Neural progenitor cell (in vitro differentiated cells): ENCODE data around the gene COL13A1. TPM values are rescaled to one million over a fixed set of nuclear protein-coding genes. Genes with fewer than 3 reads are reported as not detected.

ENCODE experiments used
- DNase-seq: peaks from one replicate; pipeline ENCODE4 v3.0.0-alpha.2; 2016; ENCODE audit warnings: low spot score
- H2AFZ ChIP-seq: fragments of 200-600 bp; sonication (generic); replicated peaks from 2 replicates; pipeline ENCODE4 v1.6.1; 2016; ENCODE audit warnings: antibody characterized with exemption
- H3F3A ChIP-seq: fragments of 200-600 bp; sonication (generic); 2 replicates; pipeline ENCODE4 v1.6.1; 2016; ENCODE audit warnings: antibody characterized with exemption, low read depth
- H3K27ac ChIP-seq: fragments of 200-600 bp; sonication (generic); 2 replicates; pipeline ENCODE4 v1.5.1; 2016; ENCODE audit warnings: mild to moderate bottlenecking
- H3K27me3 ChIP-seq: fragments of 200-600 bp; sonication (generic); 2 replicates; pipeline ENCODE4 v1.6.1; 2016; ENCODE audit warnings: mild to moderate bottlenecking, moderate library complexity
- H3K36me3 ChIP-seq: fragments of 200-600 bp; sonication (generic); 2 replicates; pipeline ENCODE4 v1.5.1; 2016
- H3K4me1 ChIP-seq: fragments of 200-600 bp; sonication (generic); 2 replicates; pipeline ENCODE4 v1.6.1; 2016; ENCODE audit warnings: mixed run types
- H3K4me2 ChIP-seq: fragments of 200-600 bp; sonication (generic); 2 replicates; pipeline ENCODE4 v1.6.1; 2016
- H3K4me3 ChIP-seq: fragments of 200-600 bp; sonication (generic); 2 replicates; pipeline ENCODE4 v1.5.1; 2016
- H3K79me2 ChIP-seq: fragments of 200-600 bp; sonication (generic); 2 replicates; pipeline ENCODE4 v1.6.1; 2016; ENCODE audit warnings: low read depth
- H3K9ac ChIP-seq: fragments of 200-600 bp; sonication (generic); 2 replicates; pipeline ENCODE4 v1.6.1; 2016
- H3K9me3 ChIP-seq: fragments of 200-600 bp; sonication (generic); 2 replicates; pipeline ENCODE4 v1.5.1; 2016; ENCODE audit warnings: low read depth
- H4K20me1 ChIP-seq: fragments of 200-600 bp; sonication (generic); 2 replicates; pipeline ENCODE4 v1.6.1; 2016; ENCODE audit warnings: low read depth
- H3K27ac Mint-ChIP-seq: 3 replicates; pipeline ENCODE4 v1.8.0; 2021; ENCODE audit warnings: mixed read lengths
- H3K27me3 Mint-ChIP-seq: 2 replicates; pipeline ENCODE4 v1.8.0; 2022; ENCODE audit warnings: low read depth, mild to moderate bottlenecking, inconsistent platforms, moderate library complexity, mixed read lengths; ENCODE audit not compliant: insufficient read depth
- H3K36me3 Mint-ChIP-seq: 3 replicates; pipeline ENCODE4 v1.8.0; 2021; ENCODE audit warnings: mixed read lengths
- H3K4me1 Mint-ChIP-seq: 3 replicates; pipeline ENCODE4 v1.8.0; 2021; ENCODE audit warnings: mixed read lengths
- H3K4me3 Mint-ChIP-seq: 3 replicates; pipeline ENCODE4 v1.8.0; 2021; ENCODE audit warnings: mild to moderate bottlenecking, moderate library complexity, mixed read lengths
- H3K9me3 Mint-ChIP-seq: 3 replicates; pipeline ENCODE4 v1.8.0; 2020; ENCODE audit warnings: mixed read lengths
- CTCF ChIP-seq: fragments of 200-600 bp; sonication (generic); IDR thresholded peaks from 2 replicates; pipeline ENCODE4 v1.5.1; 2017; ENCODE audit warnings: antibody characterized with exemption, mild to moderate bottlenecking
- EZH2 ChIP-seq: fragments of 200-600 bp; sonication (generic); IDR thresholded peaks from 2 replicates; pipeline ENCODE4 v1.6.1; 2017; ENCODE audit warnings: antibody characterized with exemption, mild to moderate bottlenecking, moderate library complexity
- EZH2phosphoT487 ChIP-seq: fragments of 200-600 bp; sonication (generic); IDR thresholded peaks from 2 replicates; pipeline ENCODE4 v1.6.1; 2017; ENCODE audit warnings: antibody characterized with exemption
- total RNA-seq: library from RNA; depleted of rRNA; stranded (reverse); fragments of >200 nt; gene quantifications from 2 replicates; pipeline ENCODE4 v1.2.3, GENCODE V29; 2015; ENCODE audit warnings: low replicate concordance

COL13A1 gene
- total RNA-seq, 1 donor from 2014 or later: 1.3 TPM

DNA sequence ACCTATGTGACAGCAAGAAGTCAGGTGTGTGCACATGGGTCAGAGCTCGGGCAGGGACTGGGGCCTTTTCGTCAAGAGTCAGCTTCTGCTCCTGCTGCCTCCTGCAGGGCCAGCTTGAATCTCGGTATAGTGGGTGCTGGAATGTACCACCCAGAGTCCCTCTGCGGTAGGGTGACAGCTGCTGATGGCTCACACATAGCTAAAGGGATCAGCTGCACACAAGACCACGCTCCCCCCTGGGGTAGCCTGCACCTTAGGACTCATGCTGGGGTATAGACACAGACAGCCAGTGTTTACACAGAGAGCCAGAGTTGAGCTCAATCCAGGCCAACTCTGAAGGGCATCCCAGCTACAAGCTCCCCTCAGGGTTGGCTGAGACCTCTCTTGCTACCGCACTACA, 14.0 kb upstream of the COL13A1 start:
- no peak overlapping the region for H3K4me2 ChIP-seq
- no peaks in the 10 kb centered on the region for H3K36me3 Mint-ChIP-seq
- H4K20me1 ChIP-seq: no peaks in the 10 kb centered on the region
- H3K79me2 ChIP-seq: no peaks in the 10 kb centered on the region
- no peak overlapping the region for H3K4me3 ChIP-seq
- H3K9ac ChIP-seq: no peak overlapping the region
- TF ChIP-seq EZH2phosphoT487 (no peak), EZH2 (no peak), CTCF (no peak)
- no peak for DNase-seq
- no peaks in the 10 kb centered on the region for H3K36me3 ChIP-seq
- H3F3A ChIP-seq: no peaks in the 10 kb centered on the region
- no peaks in the 10 kb centered on the region for H3K9me3 ChIP-seq
- peaks cover 8% of the 10 kb centered on the region for H3K27me3 Mint-ChIP-seq
- no peak overlapping the region for H2AFZ ChIP-seq
- peaks cover 8% of the 10 kb centered on the region for H3K27me3 ChIP-seq
- H3K27ac Mint-ChIP-seq: peak overlapping the region; percentile 74
- no peaks in the 10 kb centered on the region for H3K9me3 Mint-ChIP-seq
- H3K4me1 ChIP-seq: no peaks in the 10 kb centered on the region
- H3K4me1 Mint-ChIP-seq: peaks cover 1% of the 10 kb centered on the region
- H3K4me3 Mint-ChIP-seq: no peak overlapping the region
- no peak overlapping the region for H3K27ac ChIP-seq

GRCh38 chr10:69789164-69789576, 12.5 kb upstream of the COL13A1 start:
- peaks cover 8% of the 10 kb centered on the region for H3K27me3 Mint-ChIP-seq

GRCh38 chr10:69791812-69792211, 9.9 kb upstream of the COL13A1 start:
- H3K4me3 Mint-ChIP-seq: no peak overlapping the region

More at GRCh38 chr10:69789164-69789576, 12.5 kb upstream of the COL13A1 start:
- Mint-ChIP-seq H3K4me3 (no peak overlapping the region), H3K36me3 (no peaks in the 10 kb centered on the region), H3K4me1 (peaks cover 4% of the 10 kb centered on the region), H3K9me3 (no peaks in the 10 kb centered on the region), H3K27ac (no peak overlapping the region)
- H2AFZ ChIP-seq: no peak overlapping the region
- H3K36me3 ChIP-seq: no peaks in the 10 kb centered on the region
- H3K9me3 ChIP-seq: no peaks in the 10 kb centered on the region
- no peak for DNase-seq
- peak; percentile 87 for TF ChIP-seq CTCF
- no peak for TF ChIP-seq EZH2phosphoT487
- no peaks in the 10 kb centered on the region for H3F3A ChIP-seq
- no peak overlapping the region for H3K4me3 ChIP-seq
- H3K27ac ChIP-seq: no peak overlapping the region
- H3K4me1 ChIP-seq: no peaks in the 10 kb centered on the region
- H3K4me2 ChIP-seq: no peak overlapping the region
- H3K27me3 ChIP-seq: no peaks in the 10 kb centered on the region
- no peaks in the 10 kb centered on the region for H3K79me2 ChIP-seq
- no peak overlapping the region for H3K9ac ChIP-seq
- no peaks in the 10 kb centered on the region for H4K20me1 ChIP-seq

More at GRCh38 chr10:69791812-69792211, 9.9 kb upstream of the COL13A1 start:
- Mint-ChIP-seq H3K9me3 (peaks cover 2% of the 10 kb centered on the region), H3K27ac (no peak overlapping the region), H3K4me1 (peaks cover 4% of the 10 kb centered on the region), H3K36me3 (no peaks in the 10 kb centered on the region), H3K27me3 (peaks cover 12% of the 10 kb centered on the region)
- Histone ChIP-seq H3K4me1 (no peaks in the 10 kb centered on the region), H3K79me2 (no peaks in the 10 kb centered on the region), H3K27ac (no peak overlapping the region), H3K4me3 (no peak overlapping the region), H3F3A (no peaks in the 10 kb centered on the region), H3K4me2 (no peak overlapping the region), H3K9ac (no peak overlapping the region), H2AFZ (no peak overlapping the region), H3K27me3 (no peaks in the 10 kb centered on the region), H3K9me3 (no peaks in the 10 kb centered on the region), H3K36me3 (no peaks in the 10 kb centered on the region), H4K20me1 (no peaks in the 10 kb centered on the region)
- no peak for TF ChIP-seq CTCF
- TF ChIP-seq EZH2: no peak
- TF ChIP-seq EZH2phosphoT487: no peak
- no peak for DNase-seq
